Mesenchymal stem cell (in vitro differentiated cells and primary cell): ENCODE data around the gene CAPN10.
A peak's percentile ranks its signal among the peaks of the same experiment; 100 is the strongest.

ENCODE experiments used
- DNase-seq: peaks from one replicate; pipeline ENCODE4 v3.0.0-alpha.2; 2013
- H2AFZ ChIP-seq: one replicate; pipeline ENCODE4 v1.6.1; 2013; ENCODE audit warnings: low read depth, mild to moderate bottlenecking, control low read depth, inconsistent platforms, low read length, moderate library complexity
- H2AK5ac ChIP-seq: 2 replicates; pipeline ENCODE4 v1.6.1; 2013; ENCODE audit warnings: low read length, moderate library complexity, mild to moderate bottlenecking, inconsistent platforms; ENCODE audit not compliant: severe bottlenecking
- H2BK120ac ChIP-seq: one replicate; pipeline ENCODE4 v1.6.1; 2013; ENCODE audit warnings: low read depth, mild to moderate bottlenecking, inconsistent platforms, low read length, moderate library complexity
- H2BK12ac ChIP-seq, 2 experiments: one replicate each; pipeline ENCODE4 v1.6.1; 2013; ENCODE audit warnings: inconsistent platforms in 2 of 2, low read length in 2 of 2, mild to moderate bottlenecking in 2 of 2, moderate library complexity in 2 of 2, control low read depth in 1 of 2
- H2BK15ac ChIP-seq: one replicate; pipeline ENCODE4 v1.6.1; 2013; ENCODE audit warnings: mild to moderate bottlenecking, low read depth, inconsistent platforms; ENCODE audit not compliant: poor library complexity, severe bottlenecking
- H2BK5ac ChIP-seq: 2 replicates; pipeline ENCODE4 v1.6.1; 2013; ENCODE audit warnings: low read depth, mild to moderate bottlenecking, low read length, control low read depth, inconsistent platforms; ENCODE audit not compliant: poor library complexity, severe bottlenecking
- H3K14ac ChIP-seq, 2 experiments: one replicate each; pipeline ENCODE4 v1.6.1; 2013; ENCODE audit warnings: inconsistent platforms in 2 of 2, low read length in 2 of 2, control low read depth in 1 of 2, mild to moderate bottlenecking in 1 of 2, moderate library complexity in 1 of 2
- H3K18ac ChIP-seq, 2 experiments: one replicate each; pipeline ENCODE4 v1.6.1; 2013; ENCODE audit warnings: inconsistent platforms in 2 of 2, low read length in 2 of 2, control low read depth in 1 of 2, low read depth in 1 of 2, mild to moderate bottlenecking in 1 of 2
- H3K23ac ChIP-seq, 2 experiments: one replicate each; pipeline ENCODE4 v1.6.1; 2013; ENCODE audit warnings: inconsistent platforms in 2 of 2, low read length in 2 of 2, mild to moderate bottlenecking in 2 of 2, moderate library complexity in 2 of 2, control low read depth in 1 of 2
- H3K27ac ChIP-seq: 2 replicates; pipeline ENCODE4 v1.5.1; 2013; ENCODE audit warnings: mild to moderate bottlenecking, moderate library complexity, low read length, control low read depth, inconsistent platforms; ENCODE audit not compliant: poor library complexity, severe bottlenecking
- H3K27me3 ChIP-seq, 2 experiments: 2 replicates each; pipeline versions ENCODE4 v1.6.1 to v1.7.0; 2013; ENCODE audit warnings: low read length in 2 of 2, mild to moderate bottlenecking in 2 of 2, moderate library complexity in 2 of 2, control low read depth in 1 of 2, inconsistent platforms in 1 of 2; ENCODE audit not compliant: control insufficient read depth in 1 of 2, insufficient read depth in 1 of 2
- H3K36me3 ChIP-seq, 2 experiments: 2 replicates each; pipeline versions ENCODE4 v1.6.1 to v1.7.0; 2013; ENCODE audit warnings: low read length in 2 of 2, control low read depth in 1 of 2, inconsistent platforms in 1 of 2, low read depth in 1 of 2, mild to moderate bottlenecking in 1 of 2; ENCODE audit not compliant: insufficient read depth in 2 of 2, control insufficient read depth in 1 of 2
- H3K4ac ChIP-seq, 2 experiments: one replicate each; pipeline ENCODE4 v1.6.1; 2013; ENCODE audit warnings: inconsistent platforms in 2 of 2, low read length in 2 of 2, mild to moderate bottlenecking in 2 of 2, moderate library complexity in 2 of 2, control low read depth in 1 of 2, low read depth in 1 of 2
- H3K4me1 ChIP-seq: 2 replicates; pipeline ENCODE4 v1.6.1; 2013; ENCODE audit warnings: low read depth, low read length, control low read depth; ENCODE audit not compliant: control insufficient read depth, insufficient read depth
- H3K4me2 ChIP-seq: 2 replicates; pipeline ENCODE4 v1.6.1; 2013; ENCODE audit warnings: low read length, mild to moderate bottlenecking, inconsistent platforms; ENCODE audit not compliant: poor library complexity, severe bottlenecking
- H3K4me3 ChIP-seq, 2 experiments: 2 replicates each; pipeline versions ENCODE4 v1.5.1 to v1.7.0; 2013; ENCODE audit warnings: low read length in 2 of 2, mild to moderate bottlenecking in 2 of 2, control low read depth in 1 of 2, low read depth in 1 of 2; ENCODE audit not compliant: insufficient read depth in 1 of 2
- H3K79me1 ChIP-seq: replicated peaks from 2 replicates; pipeline ENCODE4 v1.6.1; 2013; ENCODE audit warnings: mild to moderate bottlenecking, control low read depth, low read length, inconsistent platforms; ENCODE audit not compliant: poor library complexity, severe bottlenecking
- H3K9ac ChIP-seq: 2 replicates; pipeline ENCODE4 v1.7.0; 2013; ENCODE audit warnings: mild to moderate bottlenecking, low read length, moderate library complexity
- H3K9me3 ChIP-seq: 2 replicates; pipeline ENCODE4 v1.7.0; 2013; ENCODE audit warnings: mild to moderate bottlenecking, low read length; ENCODE audit not compliant: control insufficient read depth
- H4K8ac ChIP-seq: one replicate; pipeline ENCODE4 v1.6.1; 2013; ENCODE audit warnings: inconsistent platforms, mild to moderate bottlenecking, low read length, moderate library complexity
- H4K91ac ChIP-seq: one replicate; pipeline ENCODE4 v1.6.1; 2013; ENCODE audit warnings: mild to moderate bottlenecking, low read length, inconsistent platforms
- WGBS: methylation state at CpG from one replicate; pipeline ENCODE4 v1.1.7; 2013; ENCODE audit warnings: mixed read lengths; 5-methylcytosine and 5-hydroxymethylcytosine counted together

The CAPN10 gene

GRCh38 chr2:240624950-240625621 is 38.6 kb downstream of the CAPN10 start, which contains the start of gene GPR35:
GPR35 (plus strand) TSS chr2:240625480; CDS start chr2:240629953, 4,473 bp downstream.
- no peak within 1 kb of the TSS for H2BK120ac ChIP-seq
- H4K91ac ChIP-seq = peak within 1 kb of the TSS; percentile 64
- H2AFZ ChIP-seq = no peak within 1 kb of the TSS
- 87% methylated on average over 19 of the region's 23 CpGs for WGBS
- no peak within 1 kb of the TSS for H2AK5ac ChIP-seq
- H2BK12ac ChIP-seq = no peak within 1 kb of the TSS
- H2BK15ac ChIP-seq = no peak within 1 kb of the TSS
- no peaks in the 10 kb centered on the region for H3K79me1 ChIP-seq
- peaks cover 0 to 25% of the 10 kb centered on the region in 2 experiments for H3K27me3 ChIP-seq
- peak; percentile 5 for DNase-seq
- H3K4ac ChIP-seq = no peak within 1 kb of the TSS
- no peaks in the 10 kb centered on the region for H3K9me3 ChIP-seq
- H3K14ac ChIP-seq = no peak within 1 kb of the TSS
- H3K23ac ChIP-seq = no peak within 1 kb of the TSS
- no peak within 1 kb of the TSS for H3K27ac ChIP-seq
- H3K4me1 ChIP-seq = peaks cover 13% of the 10 kb centered on the region
- no peak within 1 kb of the TSS for H2BK5ac ChIP-seq
- no peak within 1 kb of the TSS for H3K4me2 ChIP-seq
- no peak within 1 kb of the TSS for H3K4me3 ChIP-seq
- H3K36me3 ChIP-seq = peaks cover 0 to 3% of the 10 kb centered on the region in 2 experiments
- H3K18ac ChIP-seq = no peak within 1 kb of the TSS
- no peak within 1 kb of the TSS for H4K8ac ChIP-seq
- H3K9ac ChIP-seq = no peak within 1 kb of the TSS

DNA sequence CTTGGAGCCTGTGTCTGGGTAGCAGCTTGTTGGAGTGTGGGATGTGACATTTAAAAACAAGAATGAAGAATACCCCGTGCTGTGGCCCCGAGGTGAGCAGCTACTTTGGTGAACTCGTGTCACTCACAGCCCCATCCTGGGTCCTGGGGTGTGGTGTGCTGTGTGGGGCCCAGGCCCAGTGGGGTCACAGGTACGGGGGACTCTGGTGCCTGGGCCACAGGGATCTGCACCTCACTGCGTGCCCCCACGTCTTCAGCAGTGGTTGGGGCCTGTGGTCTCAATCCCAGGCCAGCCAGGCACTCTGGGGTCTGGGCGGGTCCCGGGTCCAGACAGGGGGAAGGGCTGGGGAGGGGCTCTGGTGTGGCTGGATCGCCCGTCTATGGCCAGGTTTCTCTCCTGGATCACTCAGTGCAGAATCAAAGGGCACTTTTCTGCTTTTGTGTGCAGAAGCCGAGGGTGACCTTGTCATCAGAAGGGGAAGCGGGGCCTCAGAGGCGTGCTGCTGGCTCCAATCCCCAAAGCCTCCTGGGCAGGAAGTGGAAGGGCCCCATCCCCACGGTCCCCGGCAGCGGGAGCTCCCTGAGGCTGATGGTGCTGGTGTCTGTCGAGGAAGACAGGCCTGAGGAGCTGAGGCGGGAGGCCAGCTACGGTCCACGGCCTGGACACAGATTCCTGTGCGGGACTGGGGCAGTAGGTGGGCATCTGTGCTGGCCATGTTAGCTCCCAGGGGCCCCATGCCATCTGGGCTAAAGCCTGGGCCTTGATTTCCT is 40.2 kb downstream of the CAPN10 start:
- Histone ChIP-seq H3K4me3 (no peak overlapping the region), H3K14ac (no peak overlapping the region), H2BK15ac (no peak overlapping the region), H3K4ac (no peak overlapping the region), H4K91ac (no peak overlapping the region), H2AK5ac (no peak overlapping the region), H3K4me2 (no peak overlapping the region), H3K23ac (no peak overlapping the region), H3K9me3 (no peaks in the 10 kb centered on the region), H3K4me1 (peaks cover 14% of the 10 kb centered on the region), H3K27me3 (peaks cover 0 to 28% of the 10 kb centered on the region in 2 experiments), H2BK120ac (no peak overlapping the region), H2AFZ (no peak overlapping the region), H2BK5ac (no peak overlapping the region), H3K9ac (no peak overlapping the region), H2BK12ac (no peak overlapping the region), H3K27ac (no peak overlapping the region), H3K18ac (no peak overlapping the region), H3K79me1 (no peaks in the 10 kb centered on the region), H3K36me3 (peaks cover 0 to 9% of the 10 kb centered on the region in 2 experiments), H4K8ac (no peak overlapping the region)
- no peak for DNase-seq
- WGBS = 73% methylated on average over 21 of the region's 21 CpGs

DNA sequence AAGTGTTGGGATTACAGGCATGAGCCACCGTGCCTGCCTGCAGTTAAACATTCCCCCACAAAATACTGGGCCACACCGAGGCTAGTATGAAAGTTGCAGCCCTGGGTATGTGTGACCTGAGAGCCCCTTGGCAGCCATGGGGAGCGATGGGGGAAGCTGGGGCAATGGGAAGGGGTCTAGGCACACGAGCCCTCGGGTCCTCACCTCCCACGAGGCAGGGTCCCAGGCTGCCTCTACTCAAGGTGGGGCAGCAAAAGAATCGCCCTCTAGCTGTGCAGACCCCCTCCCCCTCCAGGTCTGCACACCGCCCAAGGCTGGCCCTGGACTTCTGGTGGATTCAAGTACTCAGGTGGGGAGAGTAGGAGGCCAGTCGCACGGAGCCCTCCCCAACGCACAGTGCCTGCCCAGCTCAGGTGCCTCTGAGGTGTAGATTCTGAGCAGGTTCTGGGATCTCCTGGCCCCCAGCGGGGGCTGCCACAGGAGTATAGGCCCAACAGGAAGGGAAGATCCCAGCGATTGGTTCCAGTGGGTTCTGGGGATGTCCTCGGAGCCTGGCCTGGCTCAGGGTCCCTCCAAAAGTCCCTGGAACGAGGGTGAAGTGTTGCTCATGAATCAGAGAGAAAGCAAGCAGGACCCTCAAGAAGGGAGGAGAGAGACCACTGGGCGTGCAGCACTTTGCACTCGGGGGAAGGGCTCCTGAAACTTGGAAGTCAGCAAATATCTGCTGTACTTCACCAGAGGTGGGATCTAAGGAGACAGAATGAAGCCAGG is 41.4 kb downstream of the CAPN10 start:
- no peak for DNase-seq
- Histone ChIP-seq H3K9ac (no peak overlapping the region), H3K79me1 (no peaks in the 10 kb centered on the region), H3K4me1 (peaks cover 14% of the 10 kb centered on the region), H2BK120ac (no peak overlapping the region), H2AFZ (no peak overlapping the region), H3K27me3 (peaks cover 0 to 28% of the 10 kb centered on the region in 2 experiments), H3K14ac (no peak overlapping the region), H3K4ac (no peak overlapping the region), H3K4me3 (peak overlapping the region in 1 of 2 experiments; percentile 5), H3K27ac (no peak overlapping the region), H3K18ac (no peak overlapping the region), H2BK5ac (no peak overlapping the region), H2BK15ac (no peak overlapping the region), H3K23ac (no peak overlapping the region), H3K36me3 (peaks cover 0 to 12% of the 10 kb centered on the region in 2 experiments), H3K9me3 (peaks cover 5% of the 10 kb centered on the region), H3K4me2 (no peak overlapping the region), H2AK5ac (no peak overlapping the region), H4K91ac (no peak overlapping the region), H4K8ac (no peak overlapping the region), H2BK12ac (no peak overlapping the region)
- WGBS = 79% methylated on average over 17 of the region's 17 CpGs

GRCh38 chr2:240628507-240628807 is 41.9 kb downstream of the CAPN10 start:
- no peak overlapping the region for H4K91ac ChIP-seq
- H4K8ac ChIP-seq = no peak overlapping the region
- no peak overlapping the region for H3K14ac ChIP-seq
- H3K9ac ChIP-seq = no peak overlapping the region
- no peak overlapping the region for H2BK12ac ChIP-seq
- peaks cover 14% of the 10 kb centered on the region for H3K4me1 ChIP-seq
- H2AFZ ChIP-seq = no peak overlapping the region
- H3K4ac ChIP-seq = no peak overlapping the region
- WGBS = 46% methylated on average over 2 of the region's 7 CpGs
- H3K79me1 ChIP-seq = no peaks in the 10 kb centered on the region
- no peak overlapping the region for H2BK120ac ChIP-seq
- no peak overlapping the region for H2BK15ac ChIP-seq
- no peak overlapping the region for H3K18ac ChIP-seq
- H2BK5ac ChIP-seq = no peak overlapping the region
- no peak overlapping the region for H3K23ac ChIP-seq
- no peak overlapping the region for H3K27ac ChIP-seq
- H3K4me2 ChIP-seq = no peak overlapping the region
- H3K4me3 ChIP-seq = no peak overlapping the region
- peaks cover 0 to 28% of the 10 kb centered on the region in 2 experiments for H3K27me3 ChIP-seq
- H2AK5ac ChIP-seq = no peak overlapping the region
- H3K9me3 ChIP-seq = peaks cover 6% of the 10 kb centered on the region
- H3K36me3 ChIP-seq = peaks cover 0 to 12% of the 10 kb centered on the region in 2 experiments
- DNase-seq = no peak
